H1 (cell line): ENCODE results near the gene AQP2. TPM values are rescaled to one million over a fixed set of nuclear protein-coding genes. Genes with fewer than 3 reads are reported as not detected.

Experiments used
- CEBPB ChIP-seq: IDR thresholded peaks from 2 replicates; pipeline ENCODE4 v1.6.1; 2012; ENCODE audit warnings: low read depth, low read length
- EGR1 ChIP-seq: IDR thresholded peaks from 2 replicates; pipeline ENCODE4 v1.6.1; 2011; ENCODE audit warnings: low read depth, low read length, borderline replicate concordance
- SIRT6 ChIP-seq: IDR thresholded peaks from one replicate; pipeline ENCODE4 v1.7.1; 2012; ENCODE audit warnings: low read length, inconsistent platforms
- SP2 ChIP-seq: IDR thresholded peaks from 2 replicates; pipeline ENCODE4 v1.6.1; 2012; ENCODE audit warnings: mild to moderate bottlenecking, low read length, inconsistent platforms
- TEAD4 ChIP-seq: IDR thresholded peaks from 2 replicates; pipeline ENCODE4 v1.6.1; 2012; ENCODE audit warnings: low read depth, low read length, inconsistent platforms, mixed read lengths
- polyA plus RNA-seq, 7 experiments: library from polyadenylated mRNA; depleted of rRNA in 3 of 7; stranded (reverse) in 5 of 7; unstranded in 2 of 7; fragments of >200 nt in 5 of 7; fragments of 200-250 nt in 2 of 7; gene quantifications; 1 replicate in 5 of 7; 2 replicates in 1 of 7; 4 replicates in 1 of 7; pipeline versions ENCODE4 v1.2.1 to v1.2.3, GENCODE V29; 2011 to 2013; ENCODE audit warnings: missing spikeins in 2 of 7, mixed read lengths in 2 of 7
- total RNA-seq: library from RNA; stranded (reverse); fragmentation: NEBNext Ultra II Directional; extraction: Animal tissue kit (Norgen Biotek cat#: 25700); gene quantifications from 2 replicates; pipeline ENCODE4 v1.2.1, GENCODE V29; 2021

AQP2 gene
- total and polyA plus RNA-seq, 2 of the 8 experiments (the other 6 are each of a cell fraction or from before 2014, with no cell fraction given), result not detected

GRCh38 chr12:50005175-50005574 lies 54.6 kb downstream of the AQP2 start (continued):
- TF ChIP-seq SIRT6 (no peak), SP2 (no peak), TEAD4 (no peak), CEBPB (no peak), EGR1 (no peak)
